Measurements from ENCODE around the gene PNKD. TPM values are rescaled to one million over a fixed set of nuclear protein-coding genes. Genes with fewer than 3 reads are reported as not detected.
"Not testable (repeated sequence)": the region's sequence is repeated elsewhere in the genome, so short reads cannot be mapped to it uniquely, and the experiment has no call there.

Gene PNKD
- total and polyA plus RNA-seq, 4 donors, result 45.7 to 101 (median 84.4) TPM

DNA sequence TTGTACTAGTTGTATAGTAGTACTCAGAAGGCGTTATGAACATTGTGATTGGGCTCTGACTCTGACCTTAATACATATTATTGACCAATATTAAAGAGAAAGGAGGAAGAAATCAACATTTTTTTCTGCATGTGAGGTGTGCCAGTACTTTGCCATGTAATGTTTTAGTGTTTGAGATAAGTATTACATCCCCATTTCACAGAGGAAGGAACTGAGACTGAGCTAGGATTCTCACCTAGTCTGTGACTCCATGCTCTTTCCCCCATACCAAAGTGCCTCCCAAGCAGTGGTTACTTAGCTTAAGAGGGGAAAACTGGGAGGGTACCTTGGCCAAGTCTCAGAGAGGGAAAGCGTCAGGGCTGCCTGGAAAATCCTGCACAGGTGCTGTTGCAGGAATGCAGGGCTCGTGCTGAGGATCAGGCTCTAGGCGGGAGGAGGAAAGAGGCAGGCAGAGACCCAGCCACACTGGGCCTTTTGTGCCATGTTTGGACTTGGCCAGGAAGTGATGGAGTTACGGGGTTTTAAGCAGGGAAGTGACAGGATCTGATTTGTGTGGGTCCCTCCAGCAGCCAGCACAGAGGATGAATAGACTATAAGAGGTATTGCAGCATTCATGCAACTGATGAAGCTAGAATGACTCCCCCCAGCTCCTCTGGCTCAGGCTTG, 1.7 kb downstream of the PNKD start:
- H3K27ac ChIP-seq (ENCODE audit: low read depth, low read length), result no peak overlapping the region
- WGBS (ENCODE audit: insufficient coverage), result 73% methylated on average over 3 of the region's 5 CpGs
- H3K36me3 ChIP-seq (ENCODE audit: control insufficient read depth, insufficient read depth, low read length), result peaks cover 49% of the 10 kb centered on the region
- peaks cover 32% of the 10 kb centered on the region for H3K4me1 ChIP-seq (ENCODE audit: control insufficient read depth, insufficient read depth, low read length)
- peak overlapping the region; percentile 98 for H3K4me3 ChIP-seq (ENCODE audit: low read depth, low read length)
- no peaks in the 10 kb centered on the region for H3K27me3 ChIP-seq (ENCODE audit: control insufficient read depth, insufficient read depth, low read length)
- H3K9me3 ChIP-seq (ENCODE audit: control insufficient read depth, insufficient read depth, low read length), result no peaks in the 10 kb centered on the region
- no peak for DNase-seq (ENCODE audit: low read depth in 4 of 6, low spot score in 6 of 6)

DNA sequence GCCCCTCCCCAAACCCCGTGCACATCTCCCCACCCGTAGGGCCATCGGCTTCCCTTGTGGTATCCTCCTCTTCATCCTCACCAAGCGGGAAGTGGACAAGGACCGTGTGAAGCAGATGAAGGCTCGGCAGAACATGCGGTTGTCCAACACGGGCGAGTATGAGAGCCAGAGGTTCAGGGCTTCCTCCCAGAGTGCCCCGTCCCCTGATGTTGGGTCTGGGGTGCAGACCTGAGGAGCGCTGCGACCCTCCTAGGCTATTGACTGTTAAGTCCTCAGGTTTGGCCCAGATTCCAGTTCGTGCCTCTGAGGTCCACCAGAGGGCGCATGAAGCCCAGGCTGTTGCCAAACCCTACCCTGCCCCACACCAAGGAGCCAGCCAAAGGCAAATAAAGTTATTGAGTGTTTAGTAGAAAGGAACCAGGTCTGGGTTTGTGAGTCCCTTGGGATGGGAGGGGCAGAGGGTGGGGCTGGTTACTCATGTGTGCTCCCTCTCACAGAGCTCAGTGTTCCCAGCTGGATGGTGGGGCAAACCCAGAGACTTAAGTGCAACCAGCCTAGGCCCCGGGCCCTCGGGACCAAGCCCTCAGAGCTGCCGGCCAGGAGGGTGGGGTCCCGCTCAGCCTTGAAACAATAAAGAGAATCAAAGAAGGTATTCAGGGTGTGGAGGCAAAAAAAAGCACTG, 2.4 kb downstream of the PNKD start:
- no peak overlapping the region for H3K4me3 ChIP-seq (ENCODE audit: low read depth, low read length)

GRCh38 chr2:218273214-218273907, 3.0 kb downstream of the PNKD start:
- H3K4me3 ChIP-seq (ENCODE audit: low read depth, low read length); H3K9me3 ChIP-seq (ENCODE audit: control insufficient read depth, insufficient read depth, low read length); H3K27me3 ChIP-seq (ENCODE audit: control insufficient read depth, insufficient read depth, low read length); DNase-seq (ENCODE audit: low read depth in 4 of 6, low spot score in 6 of 6): not testable (repeated sequence)
- Histone ChIP-seq H3K27ac (ENCODE audit: low read depth, low read length) (peak overlapping the region; percentile 73), H3K4me1 (ENCODE audit: control insufficient read depth, insufficient read depth, low read length) (peaks cover 32% of the 10 kb centered on the region), H3K36me3 (ENCODE audit: control insufficient read depth, insufficient read depth, low read length) (peaks cover 54% of the 10 kb centered on the region)
- WGBS (ENCODE audit: insufficient coverage), result 93% methylated on average over 3 of the region's 8 CpGs

More for the DNA sequence above, 2.4 kb downstream of the PNKD start:
- Histone ChIP-seq H3K36me3 (ENCODE audit: control insufficient read depth, insufficient read depth, low read length) (peaks cover 49% of the 10 kb centered on the region), H3K27me3 (ENCODE audit: control insufficient read depth, insufficient read depth, low read length) (no peaks in the 10 kb centered on the region), H3K4me1 (ENCODE audit: control insufficient read depth, insufficient read depth, low read length) (peaks cover 32% of the 10 kb centered on the region), H3K27ac (ENCODE audit: low read depth, low read length) (peak overlapping the region; percentile 73), H3K9me3 (ENCODE audit: control insufficient read depth, insufficient read depth, low read length) (no peaks in the 10 kb centered on the region)
- WGBS (ENCODE audit: insufficient coverage), result 27% methylated on average over 11 of the region's 18 CpGs
- DNase-seq (ENCODE audit: low read depth in 4 of 6, low spot score in 6 of 6), result peak; percentile 50 to 90 (median 62)

- peaks cover 60% of the 10 kb centered on the region for H3K36me3 ChIP-seq (ENCODE audit: control insufficient read depth, insufficient read depth, low read length)
- H3K4me1 ChIP-seq (ENCODE audit: control insufficient read depth, insufficient read depth, low read length), result peaks cover 29% of the 10 kb centered on the region
- H3K4me3 ChIP-seq (ENCODE audit: low read depth, low read length), result no peak overlapping the region
- H3K27ac ChIP-seq (ENCODE audit: low read depth, low read length), result no peak overlapping the region
- H3K27me3 ChIP-seq (ENCODE audit: control insufficient read depth, insufficient read depth, low read length), result no peaks in the 10 kb centered on the region
- no CpG with 5 or more reads among the region's 2 CpGs for WGBS (ENCODE audit: insufficient coverage)
- H3K9me3 ChIP-seq (ENCODE audit: control insufficient read depth, insufficient read depth, low read length), result no peaks in the 10 kb centered on the region
- no peak for DNase-seq (ENCODE audit: low read depth in 4 of 6, low spot score in 6 of 6)
Measured at GRCh38 chr2:218273908-218274249, 3.6 kb downstream of the PNKD start.

DNA sequence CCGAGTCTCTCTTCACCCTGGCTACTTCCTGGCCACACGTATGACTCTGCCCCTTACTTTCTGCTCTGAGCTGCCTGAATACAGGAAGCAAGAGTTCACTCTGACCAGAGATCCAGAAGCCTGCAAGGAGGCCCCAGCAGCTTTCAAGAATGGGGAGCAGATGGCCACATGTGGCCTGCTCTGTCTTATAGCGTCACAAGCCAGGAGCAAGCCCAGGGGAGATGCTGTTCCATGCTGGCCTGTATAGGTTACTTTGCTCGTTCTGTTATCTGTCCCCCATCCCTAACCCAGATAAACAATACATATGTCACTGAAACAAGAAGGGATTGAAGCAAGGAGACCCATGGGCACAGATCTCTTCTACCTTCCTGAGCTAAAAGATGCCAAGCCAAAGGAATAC, 4.3 kb downstream of the PNKD start:
- peaks cover 22% of the 10 kb centered on the region for H3K4me1 ChIP-seq (ENCODE audit: control insufficient read depth, insufficient read depth, low read length)
- H3K4me3 ChIP-seq (ENCODE audit: low read depth, low read length), result no peak overlapping the region
- no peak overlapping the region for H3K27ac ChIP-seq (ENCODE audit: low read depth, low read length)
- peaks cover 67% of the 10 kb centered on the region for H3K36me3 ChIP-seq (ENCODE audit: control insufficient read depth, insufficient read depth, low read length)
- WGBS (ENCODE audit: insufficient coverage), result 88% methylated on average over 3 of the region's 4 CpGs
- H3K9me3 ChIP-seq (ENCODE audit: control insufficient read depth, insufficient read depth, low read length), result no peaks in the 10 kb centered on the region
- DNase-seq (ENCODE audit: low read depth in 4 of 6, low spot score in 6 of 6), result no peak
- H3K27me3 ChIP-seq (ENCODE audit: control insufficient read depth, insufficient read depth, low read length), result no peaks in the 10 kb centered on the region

DNA sequence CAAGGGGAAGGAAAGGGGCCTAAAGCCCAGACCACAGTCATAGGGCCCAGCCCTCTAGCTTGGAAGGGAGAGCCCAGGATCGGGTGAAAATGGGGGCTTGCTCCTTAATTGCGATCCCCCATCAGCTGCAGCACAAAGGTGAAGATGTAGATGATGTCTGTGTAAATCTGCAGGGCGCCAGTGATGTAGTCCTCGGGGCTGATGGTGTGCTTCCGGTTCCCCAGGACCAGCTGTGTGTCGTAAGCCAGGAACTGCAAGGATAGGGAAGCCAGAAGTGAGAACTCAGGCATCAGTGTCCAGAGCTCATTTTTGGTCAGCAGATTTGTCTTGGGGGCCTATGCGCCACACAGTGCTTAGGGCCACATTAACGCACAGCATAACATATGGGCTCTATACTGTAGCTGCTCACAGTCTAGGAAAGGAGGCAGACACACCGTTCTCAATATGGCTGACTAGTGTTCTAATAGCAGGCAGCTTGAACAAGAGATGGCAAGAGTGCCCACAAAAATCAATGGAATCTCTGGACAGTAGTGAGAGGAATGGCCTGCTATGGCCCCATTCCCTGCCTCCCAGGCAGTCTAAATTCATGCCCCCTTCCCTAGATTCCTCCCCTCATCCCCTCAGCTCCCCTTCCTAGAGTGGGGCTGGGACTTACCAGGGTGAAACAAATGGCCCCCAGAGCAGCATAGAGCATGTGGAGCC, 5.2 kb downstream of the PNKD start:
- WGBS (ENCODE audit: insufficient coverage), result 97% methylated on average over 9 of the region's 9 CpGs
- peaks cover 22% of the 10 kb centered on the region for H3K4me1 ChIP-seq (ENCODE audit: control insufficient read depth, insufficient read depth, low read length)
- peaks cover 76% of the 10 kb centered on the region for H3K36me3 ChIP-seq (ENCODE audit: control insufficient read depth, insufficient read depth, low read length)
- H3K27ac ChIP-seq (ENCODE audit: low read depth, low read length), result no peak overlapping the region
- H3K4me3 ChIP-seq (ENCODE audit: low read depth, low read length), result no peak overlapping the region
- H3K9me3 ChIP-seq (ENCODE audit: control insufficient read depth, insufficient read depth, low read length), result no peaks in the 10 kb centered on the region
- DNase-seq (ENCODE audit: low read depth in 4 of 6, low spot score in 6 of 6), result no peak
- H3K27me3 ChIP-seq (ENCODE audit: control insufficient read depth, insufficient read depth, low read length), result no peaks in the 10 kb centered on the region

- no peak overlapping the region for H3K27ac ChIP-seq (ENCODE audit: low read depth, low read length)
- H3K27me3 ChIP-seq (ENCODE audit: control insufficient read depth, insufficient read depth, low read length), result no peaks in the 10 kb centered on the region
- H3K9me3 ChIP-seq (ENCODE audit: control insufficient read depth, insufficient read depth, low read length), result no peaks in the 10 kb centered on the region
- no peak for DNase-seq (ENCODE audit: low read depth in 4 of 6, low spot score in 6 of 6)
- 94% methylated on average over 9 of the region's 12 CpGs for WGBS (ENCODE audit: insufficient coverage)
- peaks cover 84% of the 10 kb centered on the region for H3K36me3 ChIP-seq (ENCODE audit: control insufficient read depth, insufficient read depth, low read length)
- no peak overlapping the region for H3K4me3 ChIP-seq (ENCODE audit: low read depth, low read length)
- H3K4me1 ChIP-seq (ENCODE audit: control insufficient read depth, insufficient read depth, low read length), result peaks cover 21% of the 10 kb centered on the region
Measured at GRCh38 chr2:218276986-218277755, 6.9 kb downstream of the PNKD start.

DNA sequence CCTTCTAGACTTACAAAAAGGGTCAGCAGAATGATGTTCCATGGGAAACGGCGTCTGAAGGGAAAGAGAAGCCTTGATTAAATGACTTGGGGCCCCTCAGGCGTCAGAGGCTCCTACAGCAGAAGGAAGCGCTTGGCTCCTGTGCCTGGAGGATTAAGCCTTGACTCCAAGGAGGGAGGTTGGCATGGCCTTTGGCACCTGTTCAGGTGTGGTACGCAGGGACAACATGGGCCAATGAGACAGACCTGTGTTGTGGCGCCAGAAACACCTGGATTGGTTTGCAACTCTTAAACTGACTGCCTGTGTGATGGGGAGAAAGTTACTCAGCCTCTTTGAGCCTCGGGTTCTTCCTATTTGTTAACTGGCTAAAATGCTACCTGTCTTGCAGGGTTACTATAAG, 7.6 kb downstream of the PNKD start:
- H3K27ac ChIP-seq (ENCODE audit: low read depth, low read length), result no peak overlapping the region
- 70% methylated on average over 7 of the region's 7 CpGs for WGBS (ENCODE audit: insufficient coverage)
- H3K36me3 ChIP-seq (ENCODE audit: control insufficient read depth, insufficient read depth, low read length), result peaks cover 90% of the 10 kb centered on the region
- H3K27me3 ChIP-seq (ENCODE audit: control insufficient read depth, insufficient read depth, low read length), result no peaks in the 10 kb centered on the region
- DNase-seq (ENCODE audit: low read depth in 4 of 6, low spot score in 6 of 6), result no peak
- H3K4me3 ChIP-seq (ENCODE audit: low read depth, low read length), result no peak overlapping the region
- H3K4me1 ChIP-seq (ENCODE audit: control insufficient read depth, insufficient read depth, low read length), result peaks cover 21% of the 10 kb centered on the region
- no peaks in the 10 kb centered on the region for H3K9me3 ChIP-seq (ENCODE audit: control insufficient read depth, insufficient read depth, low read length)
